Muscle of back (tissue), 13 donors: ENCODE results near the gene SETDB2. TPM values are rescaled to one million over a fixed set of nuclear protein-coding genes. Genes with fewer than 3 reads are reported as not detected.

Experiments
- DNase-seq, 3 donors: peaks; one replicate each; pipeline versions ENCODE4 v3.0.0 to v3.0.0-alpha.2; 2013
- long read RNA-seq, 9 donors: transcript quantifications; one replicate each; lab custom pipeline, GENCODE V29; 2026
- polyA plus RNA-seq, 10 donors: library from polyadenylated mRNA; unstranded; fragments of 120-200 nt; gene quantifications; one replicate each; pipeline ENCODE4 v1.2.1, GENCODE V29; 2013; ENCODE audit not compliant: insufficient read length in 10 of 10

SETDB2 gene, protein sequence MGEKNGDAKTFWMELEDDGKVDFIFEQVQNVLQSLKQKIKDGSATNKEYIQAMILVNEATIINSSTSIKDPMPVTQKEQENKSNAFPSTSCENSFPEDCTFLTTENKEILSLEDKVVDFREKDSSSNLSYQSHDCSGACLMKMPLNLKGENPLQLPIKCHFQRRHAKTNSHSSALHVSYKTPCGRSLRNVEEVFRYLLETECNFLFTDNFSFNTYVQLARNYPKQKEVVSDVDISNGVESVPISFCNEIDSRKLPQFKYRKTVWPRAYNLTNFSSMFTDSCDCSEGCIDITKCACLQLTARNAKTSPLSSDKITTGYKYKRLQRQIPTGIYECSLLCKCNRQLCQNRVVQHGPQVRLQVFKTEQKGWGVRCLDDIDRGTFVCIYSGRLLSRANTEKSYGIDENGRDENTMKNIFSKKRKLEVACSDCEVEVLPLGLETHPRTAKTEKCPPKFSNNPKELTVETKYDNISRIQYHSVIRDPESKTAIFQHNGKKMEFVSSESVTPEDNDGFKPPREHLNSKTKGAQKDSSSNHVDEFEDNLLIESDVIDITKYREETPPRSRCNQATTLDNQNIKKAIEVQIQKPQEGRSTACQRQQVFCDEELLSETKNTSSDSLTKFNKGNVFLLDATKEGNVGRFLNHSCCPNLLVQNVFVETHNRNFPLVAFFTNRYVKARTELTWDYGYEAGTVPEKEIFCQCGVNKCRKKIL
- 10 to 100 TPM in 2 of 10 donors, 1 to 10 TPM in 8; 5.9 to 11.6 (median 8.4) TPM for polyA plus RNA-seq
- long read RNA-seq, donor 1 = 0 reads
- long read RNA-seq, donor 2 = 0 reads
- long read RNA-seq, donor 3 = 0 reads
- long read RNA-seq, donor 4 = 0 reads
- long read RNA-seq, donor 5 = 0 reads
- long read RNA-seq, donor 6 = 0 reads
- long read RNA-seq, donor 7 = 0 reads
- long read RNA-seq, donor 8 = 0 reads
- long read RNA-seq, donor 9 = 0 reads

DNA sequence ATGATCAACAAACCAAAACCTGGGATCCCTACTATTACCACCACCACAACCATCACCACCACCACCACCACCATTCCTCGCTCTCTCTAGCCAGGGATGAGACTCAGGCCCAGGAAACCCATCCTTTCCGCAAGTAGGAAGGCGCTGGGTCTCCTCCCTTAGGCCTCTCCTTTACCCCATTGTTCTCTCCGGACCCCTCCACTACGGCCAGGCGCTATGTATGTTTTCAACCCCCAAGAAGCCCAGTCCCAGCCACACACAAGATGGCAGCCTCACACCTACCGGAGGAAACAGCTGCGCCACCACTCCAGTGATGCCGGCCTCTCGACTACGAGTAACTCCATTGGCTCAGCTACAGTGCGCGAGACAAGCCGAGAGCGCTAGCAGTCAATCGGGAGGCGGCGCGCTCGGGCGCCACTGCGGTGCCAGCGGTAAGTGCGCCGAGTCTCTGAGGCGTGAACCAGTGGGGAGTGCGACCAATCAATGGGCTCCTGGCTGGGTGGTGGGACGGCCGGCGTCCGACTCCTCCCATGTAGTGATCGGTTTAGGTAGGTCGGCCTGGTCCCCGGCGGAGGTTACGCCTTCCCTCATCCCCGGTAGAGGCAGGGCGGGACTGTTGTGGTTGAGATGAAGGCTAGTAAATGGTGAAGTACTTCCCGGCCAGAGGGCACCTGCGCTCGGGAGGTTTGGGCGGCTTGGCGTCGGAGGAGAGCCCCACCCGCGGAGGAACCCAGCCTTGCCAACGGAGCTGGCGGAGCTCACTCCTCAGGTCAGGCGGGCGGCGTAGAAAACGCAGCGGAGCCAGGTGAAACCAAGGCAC lies at the start of gene SETDB2, which contains the start of gene CAB39L:
Gene SETDB2 (plus strand): TSS at position 571 of the 820 bp plus-strand sequence. CDS start 7,620 bp downstream, outside the sequence.
Gene CAB39L (minus strand): TSS at position 361 of the 820 bp plus-strand sequence. CDS start 61,154 bp downstream, outside the sequence.
- peak; percentile 99 for DNase-seq

GRCh38 chr13:49395451-49395865 lies 48.6 kb upstream of the SETDB2 start:
- peak; percentile 71 to 88 (median 77) for DNase-seq

- peak; percentile 40 to 70 (median 42) for DNase-seq
Observed at GRCh38 chr13:49395878-49396380, 48.1 kb upstream of the SETDB2 start.

DNA sequence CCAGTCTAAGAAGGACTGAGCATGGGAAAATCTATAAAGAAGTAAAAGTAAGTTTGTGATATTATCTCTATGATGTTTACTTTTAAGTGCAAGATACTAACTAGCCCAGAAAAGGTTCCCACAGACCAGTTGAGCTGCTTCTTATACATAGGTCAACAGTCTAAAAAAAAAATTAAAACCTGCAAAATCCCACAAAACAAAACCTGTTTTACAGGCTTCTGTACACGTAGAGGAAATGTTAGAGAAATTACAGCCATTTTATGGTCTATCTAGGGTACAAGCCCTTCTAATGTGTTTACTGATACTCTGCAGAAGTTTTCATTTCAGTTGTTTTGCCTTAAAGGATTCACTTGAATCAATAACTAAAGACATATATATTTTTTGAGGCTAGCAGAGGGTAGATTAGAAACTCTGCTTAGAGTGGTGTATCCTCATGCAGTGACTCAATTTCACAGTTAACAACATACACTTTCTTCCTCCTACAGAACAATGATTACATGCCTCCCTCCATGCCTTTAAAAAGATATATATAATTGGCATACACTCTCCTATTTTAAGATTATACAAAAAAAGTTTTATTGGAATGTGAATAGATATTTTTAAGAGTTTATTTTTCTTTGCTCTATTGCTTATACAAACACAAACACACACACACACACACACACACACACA lies 44.1 kb upstream of the SETDB2 start:
- DNase-seq = no peak

GRCh38 chr13:49400755-49401659 lies 43.1 kb upstream of the SETDB2 start:
- DNase-seq = peak; percentile 38 to 63 (median 51)

DNA sequence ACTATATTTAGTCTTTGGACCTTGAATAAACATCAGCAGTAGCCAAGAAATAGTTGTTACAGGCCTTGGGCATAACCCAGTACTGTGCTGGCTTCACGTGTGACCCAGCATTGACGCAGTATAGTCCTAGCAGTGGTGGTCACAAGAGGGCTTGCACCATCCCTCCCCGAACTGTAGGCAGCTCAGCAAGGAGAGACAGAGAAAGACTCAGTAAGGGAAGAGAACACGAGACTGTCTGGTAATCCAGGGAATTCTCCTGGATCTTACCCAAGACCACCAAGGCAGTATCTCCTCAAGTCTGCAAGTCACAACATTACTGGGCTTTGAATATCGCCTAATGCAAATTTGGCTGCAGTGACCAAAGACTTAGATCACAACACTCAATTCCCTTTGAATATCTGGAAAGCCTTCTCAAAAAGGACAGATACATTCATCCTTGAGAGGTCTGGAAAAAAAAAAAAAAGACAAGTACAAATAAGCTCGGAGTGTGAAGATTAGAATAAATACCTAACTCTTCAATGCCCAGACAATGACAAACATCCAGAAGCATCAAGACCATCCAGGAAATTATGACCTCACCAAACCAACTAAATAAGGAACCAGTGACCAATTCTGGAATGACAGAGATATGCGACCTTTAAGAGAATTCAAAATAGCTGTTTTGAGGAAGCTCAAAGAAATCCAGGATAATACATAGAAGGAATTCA lies 39.9 kb upstream of the SETDB2 start:
- no peak for DNase-seq

GRCh38 chr13:49404703-49405020 lies 39.4 kb upstream of the SETDB2 start:
- DNase-seq = no peak

GRCh38 chr13:49407068-49407467 lies 37.0 kb upstream of the SETDB2 start:
- no peak for DNase-seq

GRCh38 chr13:49407936-49408335 lies 36.1 kb upstream of the SETDB2 start:
- no peak for DNase-seq

DNA sequence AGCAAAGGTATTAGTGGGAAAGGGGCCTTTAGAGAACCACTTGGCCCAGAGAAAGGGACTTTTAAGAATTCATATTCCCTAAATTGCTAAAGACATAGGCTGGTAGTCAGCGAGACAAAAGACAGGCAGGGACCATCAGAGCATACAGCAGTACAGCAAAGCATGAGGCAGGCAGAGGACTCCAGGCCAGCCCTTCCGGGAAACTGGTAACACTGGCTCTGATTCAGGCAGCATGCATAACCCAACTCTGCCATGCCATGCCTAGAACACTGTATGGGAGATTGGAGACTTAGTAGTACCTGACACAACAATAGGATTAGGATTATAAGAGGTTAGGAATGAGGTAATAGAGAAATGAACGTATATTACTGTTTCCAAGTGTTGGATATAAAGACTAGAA lies 35.1 kb upstream of the SETDB2 start:
- DNase-seq = no peak

DNA sequence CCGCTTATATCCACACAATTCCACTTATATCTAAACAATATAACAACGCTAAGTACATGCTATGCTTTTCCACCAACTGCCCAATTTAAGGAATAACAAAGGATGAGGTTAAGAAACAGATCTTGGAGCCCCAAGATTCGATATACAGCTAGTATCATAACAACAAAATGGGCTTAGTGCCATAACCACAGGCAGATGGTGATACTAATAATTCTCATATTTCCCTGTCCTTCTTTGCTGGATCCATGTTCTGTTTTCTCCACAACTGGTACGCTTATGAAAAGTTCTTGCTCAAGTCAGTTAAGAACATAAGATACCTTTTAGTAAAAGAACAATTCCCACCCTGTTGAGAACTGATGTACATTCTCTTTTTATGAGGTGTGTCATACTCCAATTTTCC lies 34.1 kb upstream of the SETDB2 start:
- DNase-seq = no peak

DNA sequence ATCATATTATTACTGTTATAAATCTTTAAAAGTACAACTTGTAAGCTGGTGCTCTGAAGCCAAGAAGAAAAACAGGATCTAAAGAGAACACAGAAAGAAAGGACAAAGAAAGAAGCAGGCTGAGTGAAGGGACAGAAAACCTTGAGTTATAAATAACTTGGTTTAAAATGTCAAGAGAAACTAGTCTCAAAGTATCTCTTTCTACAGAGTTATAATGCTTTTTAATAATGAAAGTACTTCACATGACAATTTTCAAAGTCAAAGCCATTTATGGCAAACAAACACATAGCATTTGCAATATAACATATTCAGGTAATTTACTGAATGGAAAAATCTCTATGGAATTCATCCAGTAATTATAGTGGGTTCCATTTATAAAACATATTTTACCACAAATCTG lies 33.6 kb upstream of the SETDB2 start:
- no peak for DNase-seq

GRCh38 chr13:49411353-49411752 lies 32.7 kb upstream of the SETDB2 start:
- no peak for DNase-seq

DNA sequence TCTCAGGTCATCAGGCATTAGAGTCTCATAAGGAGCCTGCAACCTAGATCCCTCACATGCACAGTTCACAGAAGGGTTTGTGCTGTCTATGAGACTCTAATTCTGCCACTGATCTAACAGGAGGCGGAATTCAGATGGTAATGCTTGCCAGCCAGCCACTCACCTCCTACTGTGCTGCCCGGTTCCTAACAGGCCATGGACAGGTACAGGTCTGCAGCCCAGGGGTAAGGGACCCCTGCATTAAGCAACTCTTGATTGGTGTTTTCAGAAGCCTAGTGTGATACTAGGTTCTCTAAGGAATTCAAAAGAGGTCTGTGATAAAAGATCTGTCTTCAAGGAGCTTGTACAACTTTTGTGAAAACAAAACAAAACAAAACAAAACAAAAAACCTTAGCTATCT lies 31.3 kb upstream of the SETDB2 start:
- no peak for DNase-seq

DNA sequence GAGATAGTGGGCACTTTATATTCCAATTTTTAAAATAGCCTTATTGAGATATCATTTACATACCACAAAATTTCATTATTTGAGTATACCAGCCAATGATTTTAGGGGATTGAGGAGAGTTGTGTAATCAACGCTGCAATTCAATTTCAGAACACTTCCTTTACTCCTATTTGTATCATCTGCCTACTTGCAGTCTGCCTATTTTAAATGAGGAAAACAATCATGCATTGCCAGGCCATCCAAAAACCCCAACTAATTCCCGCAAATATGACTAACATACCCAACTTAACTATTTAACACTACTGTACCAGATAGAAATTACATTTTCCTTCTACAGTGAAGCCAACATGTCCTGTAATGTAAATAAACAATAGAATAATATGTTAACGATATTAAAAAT lies 26.9 kb upstream of the SETDB2 start:
- no peak for DNase-seq

DNA sequence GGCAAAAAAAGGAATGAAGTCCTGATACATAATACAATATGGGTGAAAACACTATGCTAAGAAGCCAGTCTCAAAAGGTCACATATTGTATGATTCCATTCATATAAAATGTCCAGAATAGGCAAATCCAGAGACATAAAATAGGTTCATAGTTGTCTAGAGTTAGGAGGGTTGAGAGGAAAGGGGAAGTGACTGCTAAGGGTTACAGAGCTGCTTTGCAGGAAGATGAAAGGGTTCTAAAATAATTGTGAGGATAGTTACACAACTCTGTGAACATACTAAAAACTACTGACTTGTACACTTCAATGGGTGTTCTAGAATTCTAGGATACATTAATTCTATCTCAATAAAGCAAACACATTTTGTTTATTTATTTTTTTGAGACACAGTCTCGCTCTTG lies 25.9 kb upstream of the SETDB2 start:
- DNase-seq = no peak

DNA sequence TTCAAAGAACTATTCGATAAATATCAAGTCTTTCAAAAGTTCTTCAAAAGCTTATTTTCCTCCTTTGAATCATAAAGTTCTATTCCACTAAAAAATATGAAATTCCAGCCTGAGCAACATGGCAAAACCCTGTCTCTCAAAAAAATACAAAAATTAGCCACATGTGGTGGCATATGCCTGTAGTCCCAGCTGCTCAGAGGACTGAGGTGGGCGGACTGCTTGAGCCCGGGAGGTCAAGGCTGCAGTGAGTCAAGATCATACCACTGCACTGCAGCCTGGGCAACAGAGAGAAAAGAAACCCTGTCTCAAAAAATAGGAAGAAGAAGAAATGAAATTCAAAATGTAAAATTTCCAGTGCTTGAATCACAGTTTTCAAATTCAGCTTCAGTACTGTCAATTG lies 24.8 kb upstream of the SETDB2 start:
- DNase-seq = no peak

DNA sequence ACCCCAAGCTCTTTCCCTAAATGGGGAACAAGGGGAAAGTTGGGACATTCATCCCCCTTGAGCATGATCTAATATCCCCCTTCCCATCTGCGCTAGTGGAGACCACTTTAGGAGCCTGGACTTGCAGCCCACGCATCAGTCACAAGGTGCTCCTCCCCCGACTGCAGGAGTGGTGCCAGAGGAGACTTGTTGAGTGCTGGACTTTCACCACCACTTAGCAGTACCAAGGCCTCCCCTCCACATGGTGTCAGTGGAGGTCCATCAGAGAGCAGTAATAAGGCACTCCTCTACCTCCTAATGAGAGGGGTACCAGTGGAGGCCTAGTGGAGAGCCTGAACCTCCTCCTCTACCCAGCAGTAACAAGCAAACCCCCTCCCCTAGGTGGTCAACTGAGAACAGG lies 22.7 kb upstream of the SETDB2 start:
- no peak for DNase-seq

- no peak for DNase-seq
Observed at GRCh38 chr13:49424011-49424560, 20.0 kb upstream of the SETDB2 start.
